H1 (cell line): ENCODE measurements around the gene CNDP1. TPM values are rescaled to one million over a fixed set of nuclear protein-coding genes. Genes with fewer than 3 reads are reported as not detected.

Experiments used
- CTCF ChIA-PET: fragments of 300-600 bp; sonication (Branson Sonifier 250); formaldehyde crosslinking; loops from one replicate; lab custom pipeline; 2021; ENCODE audit not compliant: partially characterized antibody; lab: Charles Lee
- POLR2A ChIA-PET: fragments of 300-600 bp; sonication (Branson Sonifier 250); formaldehyde crosslinking; loops from one replicate; lab custom pipeline; 2021; ENCODE audit warnings: inconsistent platforms; ENCODE audit not compliant: partially characterized antibody; lab: Charles Lee
- DNase-seq, 2 experiments: peaks; one replicate each; pipeline versions ENCODE4 v3.0.0 to v3.0.0-alpha.2; 2010 to 2022; ENCODE audit warnings: low spot score in 2 of 2, low read depth in 1 of 2, mixed read lengths in 1 of 2
- FAIRE-seq: peaks from 2 replicates; lab custom pipeline; 2011; peaks lifted over from hg19 to GRCh38; lab: Jason Lieb, UNC
- H2AFZ ChIP-seq: 2 replicates; pipeline ENCODE4 v1.8.1; 2012; ENCODE audit warnings: low read length, inconsistent platforms
- H2AK5ac ChIP-seq: 2 replicates; pipeline ENCODE4 v1.6.1; 2013; ENCODE audit warnings: low read depth, low read length
- H2BK120ac ChIP-seq: replicated peaks from 2 replicates; pipeline ENCODE3; 2013; ENCODE audit warnings: low read depth, low read length, inconsistent platforms
- H2BK12ac ChIP-seq: 2 replicates; pipeline ENCODE4 v1.6.1; 2013; ENCODE audit warnings: low read depth, low read length
- H2BK15ac ChIP-seq: 2 replicates; pipeline ENCODE4 v1.6.1; 2013; ENCODE audit warnings: low read length
- H2BK20ac ChIP-seq: 2 replicates; pipeline ENCODE4 v1.6.1; 2013; ENCODE audit warnings: low read length
- H2BK5ac ChIP-seq: 2 replicates; pipeline ENCODE4 v1.6.1; 2013; ENCODE audit warnings: low read depth, low read length
- H3K14ac ChIP-seq: 2 replicates; pipeline ENCODE4 v1.6.1; 2013; ENCODE audit warnings: inconsistent platforms; ENCODE audit not compliant: insufficient read length
- H3K18ac ChIP-seq: 2 replicates; pipeline ENCODE4 v1.6.1; 2013; ENCODE audit warnings: low read length; ENCODE audit errors: extremely low read depth
- H3K23ac ChIP-seq: 2 replicates; pipeline ENCODE4 v1.6.1; 2013; ENCODE audit warnings: inconsistent platforms; ENCODE audit not compliant: insufficient read length
- H3K23me2 ChIP-seq: 2 replicates; pipeline ENCODE4 v1.6.1; 2013; ENCODE audit warnings: low read depth, low read length
- H3K27ac ChIP-seq: 2 replicates; pipeline ENCODE4 v1.6.1; 2011; ENCODE audit warnings: low read depth, low read length, inconsistent platforms
- H3K27me3 ChIP-seq, 4 experiments: replicated peaks in 1 of 4; 1 replicate in 1 of 4; 2 replicates in 3 of 4; pipeline versions ENCODE4 v1.6.1 to v1.8.1; 2011 to 2013; ENCODE audit warnings: low read length in 3 of 4, mild to moderate bottlenecking in 3 of 4, inconsistent platforms in 2 of 4, mixed read lengths in 2 of 4, moderate library complexity in 1 of 4; ENCODE audit not compliant: control insufficient read depth in 3 of 4, insufficient read depth in 3 of 4; ENCODE audit errors: extremely low read depth in 1 of 4
- H3K36me3 ChIP-seq, 4 experiments: 2 replicates each; pipeline versions ENCODE4 v1.6.1 to v1.8.1; 2011 to 2013; ENCODE audit warnings: mild to moderate bottlenecking in 4 of 4, low read length in 3 of 4, moderate library complexity in 2 of 4, control low read depth in 1 of 4, inconsistent platforms in 1 of 4; ENCODE audit not compliant: insufficient read depth in 4 of 4, control insufficient read depth in 2 of 4
- H3K4ac ChIP-seq: replicated peaks from 2 replicates; pipeline ENCODE3; 2013; ENCODE audit warnings: low read length, low read depth, mixed read lengths, inconsistent platforms; ENCODE audit not compliant: insufficient read length
- H3K4me1 ChIP-seq, 4 experiments: replicated peaks in 1 of 4; 1 replicate in 1 of 4; 2 replicates in 3 of 4; pipeline versions ENCODE4 v1.6.1 to v1.8.1; 2011 to 2013; ENCODE audit warnings: low read length in 3 of 4, inconsistent platforms in 2 of 4, mixed read lengths in 1 of 4; ENCODE audit not compliant: insufficient read depth in 4 of 4, control insufficient read depth in 3 of 4
- H3K4me2 ChIP-seq, 2 experiments: 2 replicates each; pipeline versions ENCODE4 v1.6.1 to v1.8.1; 2011 to 2013; ENCODE audit warnings: low read depth in 2 of 2, low read length in 2 of 2, control low read depth in 1 of 2, inconsistent platforms in 1 of 2, mild to moderate bottlenecking in 1 of 2; ENCODE audit not compliant: insufficient read depth in 1 of 2
- H3K4me3 ChIP-seq, 4 experiments: fragments of 200-600, 300-600 bp in 1 of 4; sonication (generic), shearing (Covaris generic), sonication (Bioruptor Twin) in 1 of 4; 2 replicates each; pipeline versions ENCODE4 v1.5.1 to v1.8.1; 2011 to 2016; ENCODE audit warnings: low read length in 4 of 4, low read depth in 3 of 4, control low read depth in 2 of 4, inconsistent platforms in 2 of 4, mild to moderate bottlenecking in 2 of 4, mixed read lengths in 1 of 4, moderate library complexity in 1 of 4; ENCODE audit not compliant: insufficient read depth in 2 of 4; ENCODE audit errors: extremely low read depth in 1 of 4
- H3K56ac ChIP-seq: replicated peaks from 2 replicates; pipeline ENCODE3; 2013; ENCODE audit warnings: low read depth, mild to moderate bottlenecking, mixed read lengths, low read length, inconsistent platforms; ENCODE audit not compliant: insufficient read length
- H3K79me1 ChIP-seq: 2 replicates; pipeline ENCODE4 v1.6.1; 2013; ENCODE audit warnings: low read depth, low read length, control low read depth
- H3K79me2 ChIP-seq, 2 experiments: 2 replicates each; pipeline versions ENCODE4 v1.6.1 to v1.8.1; 2012 to 2013; ENCODE audit warnings: low read length in 2 of 2, mild to moderate bottlenecking in 2 of 2, inconsistent platforms in 1 of 2; ENCODE audit not compliant: insufficient read depth in 2 of 2, control insufficient read depth in 1 of 2
- H3K9ac ChIP-seq, 4 experiments: replicated peaks in 1 of 4; 1 replicate in 1 of 4; 2 replicates in 3 of 4; pipeline versions ENCODE4 v1.6.1 to v1.8.1; 2011 to 2013; ENCODE audit warnings: low read depth in 3 of 4, low read length in 3 of 4, control low read depth in 2 of 4, mild to moderate bottlenecking in 2 of 4, moderate library complexity in 2 of 4, inconsistent platforms in 1 of 4; ENCODE audit errors: extremely low read depth in 1 of 4
- H3K9me3 ChIP-seq, 2 experiments: 2 replicates each; pipeline versions ENCODE4 v1.6.1 to v1.8.1; 2012 to 2013; ENCODE audit warnings: mild to moderate bottlenecking in 2 of 2, moderate library complexity in 2 of 2, control low read depth in 1 of 2, inconsistent platforms in 1 of 2, low read depth in 1 of 2, low read length in 1 of 2, mixed read lengths in 1 of 2; ENCODE audit not compliant: insufficient read depth in 2 of 2
- H4K20me1 ChIP-seq, 2 experiments: replicated peaks in 1 of 2; 2 replicates each; pipeline versions ENCODE3 to v1.8.1; 2011 to 2013; ENCODE audit warnings: inconsistent platforms in 2 of 2, low read length in 2 of 2, mild to moderate bottlenecking in 1 of 2; ENCODE audit not compliant: insufficient read depth in 2 of 2, control insufficient read depth in 1 of 2
- H4K5ac ChIP-seq: 2 replicates; pipeline ENCODE4 v1.6.1; 2013; ENCODE audit warnings: low read length, low read depth, mixed read lengths, inconsistent platforms; ENCODE audit not compliant: insufficient read length
- H4K8ac ChIP-seq: 2 replicates; pipeline ENCODE4 v1.8.0; 2013; ENCODE audit warnings: mild to moderate bottlenecking, moderate library complexity, low read length, inconsistent platforms; ENCODE audit not compliant: insufficient read depth; ENCODE audit errors: extremely low read depth
- H4K91ac ChIP-seq: replicated peaks from 2 replicates; pipeline ENCODE3; 2013; ENCODE audit warnings: low read length, mixed read lengths, inconsistent platforms; ENCODE audit not compliant: insufficient read length
- MAFK ChIP-seq: IDR thresholded peaks from 2 replicates; pipeline ENCODE4 v1.6.1; 2012; ENCODE audit warnings: low read depth, mild to moderate bottlenecking, improper control_type of control experiment, low read length
- WGBS, 2 experiments: shearing (Covaris generic) in 1 of 2; methylation state at CpG; one replicate each; pipeline versions ENCODE4 v1.1.6 to v1.1.7; 2013 to 2015; ENCODE audit warnings: low lambda C conversion rate in 2 of 2, mixed read lengths in 2 of 2, inconsistent platforms in 1 of 2, low coverage in 1 of 2, missing lambda C conversion rate in 1 of 2; ENCODE audit not compliant: insufficient replicate concordance in 2 of 2, insufficient coverage in 1 of 2, insufficient read length in 1 of 2; ENCODE audit errors: extremely low coverage in 1 of 2, missing lambda C conversion rate in 1 of 2; 5-methylcytosine and 5-hydroxymethylcytosine counted together
- polyA plus RNA-seq, 7 experiments: library from polyadenylated mRNA; depleted of rRNA in 3 of 7; stranded (reverse) in 5 of 7; unstranded in 2 of 7; fragments of >200 nt in 5 of 7; fragments of 200-250 nt in 2 of 7; gene quantifications; 1 replicate in 5 of 7; 2 replicates in 1 of 7; 4 replicates in 1 of 7; pipeline versions ENCODE4 v1.2.1 to v1.2.3, GENCODE V29; 2011 to 2013; ENCODE audit warnings: missing spikeins in 2 of 7, mixed read lengths in 2 of 7
- total RNA-seq: library from RNA; stranded (reverse); fragmentation: NEBNext Ultra II Directional; extraction: Animal tissue kit (Norgen Biotek cat#: 25700); gene quantifications from 2 replicates; pipeline ENCODE4 v1.2.1, GENCODE V29; 2021
- TF ChIP-seq, protein P1 (sequence below): IDR thresholded peaks from 2 replicates; pipeline ENCODE4 v1.6.1; 2012; ENCODE audit warnings: low read length, inconsistent platforms
- TF ChIP-seq, protein P2 (sequence below), 3 experiments: IDR thresholded peaks; 1 replicate in 2 of 3; 2 replicates in 1 of 3; pipeline versions ENCODE4 v1.5.1 to v1.6.1; 2011; ENCODE audit warnings: low read length in 3 of 3, mild to moderate bottlenecking in 3 of 3, inconsistent platforms in 2 of 3, low read depth in 1 of 3, moderate library complexity in 1 of 3; ENCODE audit not compliant: insufficient read depth in 1 of 3; ENCODE audit errors: control extremely low read depth in 1 of 3

The CNDP1 gene
- total and polyA plus RNA-seq, 2 of the 8 experiments (the other 6 are each of a cell fraction or from before 2014, with no cell fraction given): 0.09 TPM; not detected in 1

DNA sequence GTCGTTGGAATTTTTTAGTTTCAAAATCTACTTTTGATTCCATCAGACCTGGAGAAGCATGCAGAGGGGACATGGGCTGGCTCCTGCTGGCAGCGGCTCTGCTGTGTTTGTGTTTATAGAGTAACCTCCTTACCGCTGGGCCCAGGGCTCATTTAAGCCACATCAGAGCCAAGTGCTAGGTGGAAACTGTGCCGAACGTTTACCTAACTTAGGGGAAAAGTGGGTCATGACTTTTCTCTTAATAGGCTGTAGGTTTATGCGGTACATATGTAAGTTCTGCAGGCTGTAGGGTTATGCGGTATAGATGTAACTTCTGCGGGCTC is 20.5 kb upstream of the CNDP1 start:
- ChIA-PET POLR2A (interaction anchor here (1.4 kb wide), 1 partner anchor 8 kb away, joined by 6 read pairs; no protein-coding TSS in a partner anchor), CTCF (interaction anchor here (1.1 kb wide), 1 partner anchor 55 kb away, joined by 3 read pairs; no protein-coding TSS in a partner anchor)
- H3K23me2 ChIP-seq: no peaks in the 10 kb centered on the region
- peaks cover 11 to 19% of the 10 kb centered on the region in 2 experiments for H4K20me1 ChIP-seq
- no peak overlapping the region for H3K14ac ChIP-seq
- no peak overlapping the region for H2AK5ac ChIP-seq
- no peak overlapping the region for H3K23ac ChIP-seq
- WGBS, 2 experiments: 95% methylated on average over 8 of the region's 8 CpGs; no CpG with 5 or more reads in 1 of the 2 experiments
- H2BK20ac ChIP-seq: no peak overlapping the region
- H3K9me3 ChIP-seq: no peaks in the 10 kb centered on the region
- H3K4ac ChIP-seq: no peak overlapping the region
- H3K18ac ChIP-seq: no peak overlapping the region
- FAIRE-seq: no peak
- H2BK5ac ChIP-seq: no peak overlapping the region
- TF ChIP-seq, protein P1, sequence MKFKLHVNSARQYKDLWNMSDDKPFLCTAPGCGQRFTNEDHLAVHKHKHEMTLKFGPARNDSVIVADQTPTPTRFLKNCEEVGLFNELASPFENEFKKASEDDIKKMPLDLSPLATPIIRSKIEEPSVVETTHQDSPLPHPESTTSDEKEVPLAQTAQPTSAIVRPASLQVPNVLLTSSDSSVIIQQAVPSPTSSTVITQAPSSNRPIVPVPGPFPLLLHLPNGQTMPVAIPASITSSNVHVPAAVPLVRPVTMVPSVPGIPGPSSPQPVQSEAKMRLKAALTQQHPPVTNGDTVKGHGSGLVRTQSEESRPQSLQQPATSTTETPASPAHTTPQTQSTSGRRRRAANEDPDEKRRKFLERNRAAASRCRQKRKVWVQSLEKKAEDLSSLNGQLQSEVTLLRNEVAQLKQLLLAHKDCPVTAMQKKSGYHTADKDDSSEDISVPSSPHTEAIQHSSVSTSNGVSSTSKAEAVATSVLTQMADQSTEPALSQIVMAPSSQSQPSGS: no peak
- no peak for TF ChIP-seq MAFK
- TF ChIP-seq, protein P2, sequence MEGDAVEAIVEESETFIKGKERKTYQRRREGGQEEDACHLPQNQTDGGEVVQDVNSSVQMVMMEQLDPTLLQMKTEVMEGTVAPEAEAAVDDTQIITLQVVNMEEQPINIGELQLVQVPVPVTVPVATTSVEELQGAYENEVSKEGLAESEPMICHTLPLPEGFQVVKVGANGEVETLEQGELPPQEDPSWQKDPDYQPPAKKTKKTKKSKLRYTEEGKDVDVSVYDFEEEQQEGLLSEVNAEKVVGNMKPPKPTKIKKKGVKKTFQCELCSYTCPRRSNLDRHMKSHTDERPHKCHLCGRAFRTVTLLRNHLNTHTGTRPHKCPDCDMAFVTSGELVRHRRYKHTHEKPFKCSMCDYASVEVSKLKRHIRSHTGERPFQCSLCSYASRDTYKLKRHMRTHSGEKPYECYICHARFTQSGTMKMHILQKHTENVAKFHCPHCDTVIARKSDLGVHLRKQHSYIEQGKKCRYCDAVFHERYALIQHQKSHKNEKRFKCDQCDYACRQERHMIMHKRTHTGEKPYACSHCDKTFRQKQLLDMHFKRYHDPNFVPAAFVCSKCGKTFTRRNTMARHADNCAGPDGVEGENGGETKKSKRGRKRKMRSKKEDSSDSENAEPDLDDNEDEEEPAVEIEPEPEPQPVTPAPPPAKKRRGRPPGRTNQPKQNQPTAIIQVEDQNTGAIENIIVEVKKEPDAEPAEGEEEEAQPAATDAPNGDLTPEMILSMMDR (IDR thresholded peaks at IDR 0.05; ENCODE audit: control extremely low read depth in 1 of 3, insufficient read depth in 1 of 3, low read depth in 1 of 3, low read length in 3 of 3): no peak
- peaks cover 15 to 82% (median 62%) of the 10 kb centered on the region in 4 experiments for H3K36me3 ChIP-seq
- no peak overlapping the region for H3K4me3 ChIP-seq
- no peaks in the 10 kb centered on the region for H3K4me1 ChIP-seq
- DNase-seq: no peak
- peak overlapping the region; percentile 58; the same call in 1 of the 2 replicates for H4K8ac ChIP-seq
- H3K27ac ChIP-seq: no peak overlapping the region
- no peak overlapping the region for H3K9ac ChIP-seq
- no peak overlapping the region for H2BK15ac ChIP-seq
- H4K91ac ChIP-seq: no peak overlapping the region
- H3K79me1 ChIP-seq: peaks cover 13% of the 10 kb centered on the region
- H2BK12ac ChIP-seq: no peak overlapping the region
- H3K27me3 ChIP-seq: no peaks in the 10 kb centered on the region
- H3K56ac ChIP-seq: no peak overlapping the region
- H2BK120ac ChIP-seq: no peak overlapping the region
- no peak overlapping the region for H2AFZ ChIP-seq
- H4K5ac ChIP-seq: no peak overlapping the region
- H3K4me2 ChIP-seq: no peak overlapping the region
- no peaks in the 10 kb centered on the region; a peak in 1 of 4 replicates for H3K79me2 ChIP-seq
